ENCODE results near the gene JMY.

Gene JMY

DNA sequence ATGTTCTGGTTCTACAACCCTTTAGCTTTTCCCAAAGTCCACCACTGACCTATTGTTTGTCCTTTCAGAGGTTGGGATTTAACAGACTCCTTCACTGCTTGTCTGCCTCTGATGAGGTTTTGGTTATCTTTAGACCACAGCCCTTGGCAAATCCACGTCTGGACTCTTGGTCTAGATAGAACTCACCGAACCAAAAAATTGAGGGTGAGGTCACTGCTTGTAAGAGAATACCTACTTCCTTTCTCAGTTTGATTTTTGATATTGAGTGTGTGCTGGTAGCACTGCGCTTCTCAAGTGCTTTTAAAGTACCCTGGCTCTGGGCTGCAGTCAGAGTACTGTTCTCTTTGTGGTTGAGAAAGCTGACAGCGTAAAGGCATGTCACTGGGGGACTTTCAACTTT is 61.7 kb downstream of the JMY start:
- DNase-seq, result no peak

DNA sequence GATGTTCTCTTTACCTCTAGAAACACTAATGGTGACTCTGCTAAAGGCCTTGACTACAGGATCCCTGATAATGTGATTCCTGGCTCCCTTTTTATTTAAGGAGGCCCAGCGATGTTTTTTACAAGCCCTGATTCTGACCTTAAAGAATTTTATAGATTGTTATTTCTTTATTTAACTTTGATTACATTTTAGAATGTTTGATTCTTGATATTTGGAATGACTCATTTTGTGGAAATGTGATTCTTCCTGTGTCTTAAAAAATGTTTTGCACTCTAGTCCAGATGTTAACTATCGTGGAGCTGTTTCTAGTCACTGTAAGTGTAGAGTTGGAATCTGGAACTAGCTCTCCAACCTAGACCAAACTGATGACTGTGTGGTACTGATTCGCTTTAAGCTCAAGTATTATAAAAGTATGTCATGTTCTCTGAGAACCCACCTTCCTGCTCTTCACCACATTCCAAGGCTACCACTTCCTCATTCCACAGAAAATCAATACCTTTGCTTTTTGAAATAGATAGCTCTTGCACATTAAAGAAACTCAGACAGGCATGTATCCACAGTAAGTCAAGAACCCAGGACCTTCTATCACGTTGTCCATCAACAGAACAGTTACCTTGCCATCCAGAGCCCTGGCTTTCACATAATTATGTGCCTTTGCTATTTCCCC is 65.2 kb downstream of the JMY start:
- DNase-seq, result no peak

DNA sequence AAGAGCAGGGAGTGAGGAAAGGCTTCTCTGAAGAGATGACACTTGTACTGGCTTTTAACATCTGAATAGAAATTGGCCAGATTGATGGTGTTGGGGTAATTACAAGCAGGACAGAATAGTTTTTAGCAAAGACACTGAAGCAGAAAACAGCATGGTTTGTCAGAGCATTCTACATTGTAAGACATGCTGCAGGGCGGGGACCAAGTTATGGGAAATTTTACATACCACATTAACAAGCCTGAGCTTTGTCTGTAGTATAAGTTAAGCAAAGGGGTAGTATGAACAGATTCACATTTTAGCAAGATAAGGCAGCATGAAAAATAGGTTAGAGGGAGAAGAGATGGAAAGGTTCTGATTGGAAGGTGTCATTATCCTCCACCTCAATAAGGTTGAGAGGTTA is 66.5 kb downstream of the JMY start:
- no peak for DNase-seq

GRCh38 chr5:79305706-79306105 is 69.8 kb downstream of the JMY start:
- DNase-seq, result no peak

DNA sequence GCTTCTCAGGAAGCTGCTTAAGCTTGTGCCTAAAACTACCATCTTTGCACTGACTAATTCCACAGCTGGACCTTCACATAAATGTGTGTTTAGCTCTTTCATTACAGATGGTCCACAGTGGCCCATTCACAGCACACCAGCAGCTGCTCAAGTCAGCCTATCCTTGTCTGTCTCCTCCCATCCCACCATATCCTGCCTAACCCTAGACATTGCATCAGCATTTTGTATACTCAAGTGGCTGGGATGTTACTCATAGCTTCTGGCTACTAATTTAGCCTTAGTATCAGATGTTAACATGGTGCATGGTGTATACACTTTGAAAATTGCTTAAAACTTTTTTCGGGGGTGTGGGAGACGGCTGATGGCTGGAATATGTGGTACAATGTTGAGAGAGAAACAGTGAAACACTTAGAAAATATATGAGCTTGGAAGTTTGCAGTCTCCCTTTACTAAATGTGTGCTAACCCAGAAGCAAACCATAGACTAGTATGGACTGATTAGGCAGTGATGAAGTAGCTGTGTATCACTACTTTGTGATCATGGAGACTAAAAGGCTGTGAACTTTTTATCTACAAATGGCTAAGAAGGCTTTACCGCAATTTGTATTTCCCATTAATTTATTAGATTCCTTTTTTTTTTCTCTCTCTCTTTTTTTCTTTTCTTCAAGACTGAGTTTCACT is 83.1 kb downstream of the JMY start:
- DNase-seq, result no peak

DNA sequence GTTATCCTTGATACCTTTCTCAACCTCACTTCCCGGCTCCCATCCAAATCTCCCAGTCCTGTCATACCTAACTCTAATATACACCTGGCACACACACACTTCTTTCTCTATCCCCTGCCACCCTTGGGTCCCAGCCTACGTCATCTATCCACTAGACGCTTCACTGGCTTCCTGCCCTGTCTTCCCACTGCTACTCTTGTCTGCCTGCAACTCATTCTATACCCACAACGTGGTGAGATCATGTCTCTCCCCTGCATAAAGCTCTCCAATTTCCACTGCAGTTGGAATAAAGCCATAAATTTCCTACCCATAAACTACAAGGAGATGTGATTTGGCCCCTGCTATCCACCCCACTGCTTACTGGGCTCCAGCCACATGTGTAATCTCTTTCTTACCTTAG is 93.5 kb downstream of the JMY start:
- no peak for DNase-seq

GRCh38 chr5:79330071-79330470 is 94.1 kb downstream of the JMY start:
- no peak for DNase-seq

GRCh38 chr5:79333852-79334557 is 98.1 kb downstream of the JMY start:
- no peak for DNase-seq

- DNase-seq, result no peak
These were observed 110.5 kb downstream of the JMY start for GRCh38 chr5:79346420-79346824.

DNA sequence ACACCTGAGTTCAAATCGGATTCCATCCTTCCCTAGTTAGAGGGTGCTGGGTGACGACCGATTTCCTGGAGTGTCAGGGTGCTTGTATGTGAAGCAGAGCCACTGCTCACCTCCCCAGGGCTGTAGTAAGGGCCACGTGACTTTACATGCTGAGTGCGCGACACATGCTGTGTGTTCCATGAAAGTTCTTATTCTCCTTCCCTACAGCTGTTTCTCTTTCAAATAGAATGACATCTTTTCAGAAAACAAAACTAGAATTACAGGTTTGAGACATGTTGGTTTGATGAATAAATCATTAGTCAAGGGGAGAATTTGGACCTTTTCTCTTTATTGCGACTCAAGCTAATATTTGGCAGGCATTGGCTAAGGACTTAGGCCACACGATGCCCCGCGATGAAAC is 113.1 kb downstream of the JMY start:
- no peak for DNase-seq

DNA sequence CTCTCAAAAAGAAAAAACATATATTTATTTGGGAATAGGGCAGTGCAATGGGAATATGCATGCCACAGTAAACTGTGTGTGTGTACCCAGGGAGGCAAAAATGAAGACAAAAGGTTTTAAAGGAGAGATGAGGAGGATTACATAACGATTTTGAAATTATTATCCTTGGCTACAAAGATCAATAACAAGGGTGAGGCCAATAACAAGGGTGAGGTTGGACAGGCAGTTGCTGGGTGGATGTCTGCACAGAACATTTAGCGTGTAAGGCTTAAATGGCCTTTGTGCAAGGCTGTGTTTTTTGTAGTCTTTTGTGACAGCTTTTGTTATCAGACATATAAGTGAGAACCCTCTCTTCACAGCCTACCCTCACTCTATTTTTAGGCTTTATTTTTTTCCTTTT is 114.0 kb downstream of the JMY start:
- no peak for DNase-seq

DNA sequence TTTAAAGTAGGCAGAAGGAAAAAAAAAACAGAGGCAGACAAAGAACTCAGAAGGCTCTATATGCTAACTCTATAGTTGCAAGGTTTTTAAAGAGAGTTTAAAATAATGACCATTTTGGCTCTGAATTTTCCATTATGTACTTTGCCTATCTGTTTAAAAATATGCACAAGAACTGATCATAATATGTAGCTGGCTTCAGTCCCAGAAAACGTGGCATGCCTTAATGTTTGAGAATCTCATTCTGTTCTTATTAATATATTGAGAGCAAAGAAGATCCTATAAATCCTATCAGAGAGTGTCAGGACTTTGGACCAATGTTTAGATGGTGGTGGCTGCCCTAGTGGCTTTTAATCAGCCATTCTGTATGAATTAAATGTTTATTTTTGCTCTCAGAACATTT is 121.5 kb downstream of the JMY start:
- DNase-seq, result no peak

Measured in NCI-H1417 treated with DMSO at 0.1 percent for 48 hours (cell line).